Posterior vena cava (tissue), 2 donors: Measurements from ENCODE around the gene ORC4. TPM values are rescaled to one million over a fixed set of nuclear protein-coding genes. Genes with fewer than 3 reads are reported as not detected.

Source experiments
- DNase-seq: peaks from one replicate; pipeline ENCODE4 v3.0.0-alpha.2; 2020; ENCODE audit warnings: low spot score
- intact Hi-C, 2 donors: fragments of 100-400 bp; cut with DNase I; formaldehyde crosslinking; loops; one replicate each; pipeline versions ENCODE4 v1.14.1 to v1.14.2; 2022 to 2023
- long read RNA-seq, 2 donors: library from polyadenylated mRNA; unstranded; transcript quantifications; one replicate each; pipeline ENCODE4 v2.0.0, GENCODE V29; 2020 to 2021
- total RNA-seq, 2 donors: library from RNA; stranded (reverse); fragmentation: NEBNext Ultra II Directional; extraction: Animal tissue kit (Norgen Biotek cat#: 25700); gene quantifications; one replicate each; pipeline ENCODE4 v1.2.1, GENCODE V29; 2021
- donor health status: DM: yes; HTN: yes; CAD: no.
- donor health status: DM: yes; HTN: yes; CAD: no.

The ORC4 gene
- 10 to 100 TPM; 36.4 to 37.6 TPM for total RNA-seq
- long read RNA-seq, donor 1, full-length matches to known transcripts, result 5 of 8 reads
- long read RNA-seq, donor 1, partial matches to known transcripts, result 1 of 8 reads
- long read RNA-seq, donor 1, other reads (novel, unspliced or antisense), result 2 of 8 reads
- long read RNA-seq, donor 2, full-length matches to known transcripts, result 21 of 30 reads
- long read RNA-seq, donor 2, partial matches to known transcripts, result 0 of 30 reads
- long read RNA-seq, donor 2, other reads (novel, unspliced or antisense), result 9 of 30 reads

DNA sequence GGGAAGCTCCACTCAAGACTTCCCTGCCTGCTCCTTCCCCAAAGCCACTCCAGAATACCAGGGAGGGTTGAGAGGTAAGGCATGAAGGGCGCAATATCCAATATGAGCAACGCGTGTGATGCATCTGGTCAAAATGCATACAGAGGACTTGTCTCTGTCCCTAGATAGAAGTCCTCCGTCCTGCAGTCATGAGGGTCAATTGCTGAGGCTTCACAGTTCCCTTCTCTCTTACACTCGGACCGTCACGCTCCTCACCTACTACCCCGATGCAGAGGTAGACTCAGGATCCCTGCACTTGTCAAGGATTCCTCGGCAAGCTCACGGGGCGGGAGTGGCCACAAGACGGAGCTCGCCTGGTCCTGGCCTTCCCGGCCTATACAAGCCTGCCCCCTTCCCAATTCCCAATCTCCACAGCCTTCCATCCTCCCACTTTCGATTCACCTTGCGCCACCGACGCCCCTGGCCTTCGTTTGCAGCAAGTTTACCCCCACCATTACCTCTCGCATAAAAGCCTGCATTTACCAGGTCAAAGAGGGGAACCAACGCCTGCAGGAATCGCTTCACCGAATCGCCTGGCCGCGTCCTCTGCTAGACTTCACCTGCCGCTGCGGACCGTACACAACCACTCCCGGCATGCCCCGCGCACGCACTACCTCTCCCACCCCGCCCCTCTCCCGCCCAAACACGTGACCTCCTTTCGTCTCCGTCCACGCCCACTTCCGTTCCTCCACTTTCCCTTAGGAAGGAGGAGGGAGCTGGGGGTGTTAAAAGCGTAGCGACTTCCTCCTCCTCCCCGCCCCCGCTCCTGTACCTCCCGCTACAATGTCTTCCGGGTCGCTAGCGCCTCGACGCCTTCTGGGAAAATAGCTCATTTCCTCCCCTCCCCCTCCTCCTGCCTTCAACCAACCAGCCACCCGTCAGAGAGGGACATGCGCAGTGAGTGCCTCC, at the start of gene ORC4:
Gene ORC4 (minus strand): TSS at position 627 of the 948 bp plus-strand sequence. CDS start 44,779 bp downstream, outside the sequence.
- intact Hi-C loops, result no loop called here

DNA sequence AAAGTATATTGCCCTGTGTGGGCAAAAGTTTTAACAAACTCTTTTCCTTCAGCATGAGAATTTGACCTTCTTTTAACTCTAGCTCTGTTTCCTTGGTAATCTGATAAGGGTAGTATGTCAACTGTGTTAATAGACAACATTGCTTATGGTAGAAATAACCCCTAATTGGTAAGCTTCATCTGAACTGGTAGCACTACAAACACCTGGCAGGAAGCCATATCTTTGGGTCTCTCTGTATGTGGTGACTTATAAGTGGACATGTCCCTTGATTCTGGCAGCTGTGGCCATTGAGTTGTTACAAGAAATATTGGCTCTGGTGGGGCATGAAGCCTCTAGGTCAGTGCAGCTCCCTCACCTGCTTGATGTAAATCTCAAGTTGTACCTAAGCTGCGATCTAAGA, 47.3 kb upstream of the ORC4 start:
- no peak for DNase-seq

More for the DNA sequence above, at the start of gene ORC4:
- DNase-seq, result peak; percentile 99

DNA sequence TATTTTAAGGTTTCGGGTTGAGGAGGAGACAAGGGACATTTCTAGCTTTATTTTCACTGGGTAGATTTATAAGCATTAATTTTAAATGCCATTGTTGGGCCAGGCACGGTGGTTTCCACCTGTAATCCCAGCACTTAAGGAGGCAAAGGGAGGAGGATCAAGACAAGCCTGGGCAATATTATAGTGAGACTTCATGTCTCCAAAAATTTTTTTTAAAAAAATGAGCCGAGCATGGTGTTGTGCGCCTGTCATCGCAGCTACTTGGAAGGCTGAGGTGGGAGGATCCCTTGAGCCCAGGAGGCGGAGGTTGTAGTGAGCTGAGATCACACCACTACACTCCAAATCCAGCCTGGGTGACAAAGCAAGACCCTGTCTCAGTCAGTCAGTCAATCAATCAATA, 45.4 kb upstream of the ORC4 start:
- intact Hi-C loops, result no loop called here

More for the DNA sequence above, 47.3 kb upstream of the ORC4 start:
- intact Hi-C loops, result no loop called here

DNA sequence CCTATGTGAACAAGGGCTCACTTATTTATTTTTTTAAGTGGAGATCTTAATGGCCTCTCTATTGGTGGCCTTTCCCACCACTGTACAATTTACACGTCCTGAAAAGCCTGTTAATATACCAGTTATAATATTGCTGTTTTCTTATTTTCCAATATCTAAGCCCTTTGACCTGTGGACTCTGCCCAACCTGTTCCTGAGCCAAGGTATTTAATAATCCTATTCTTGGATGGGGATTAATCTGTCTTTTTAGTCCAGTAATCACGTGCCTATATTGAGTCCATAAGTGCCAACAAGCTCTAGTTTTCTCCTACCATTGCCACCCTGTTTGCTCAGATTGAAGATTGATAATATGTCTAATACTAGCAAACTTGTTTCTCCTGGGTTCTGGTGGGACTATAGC, 43.1 kb upstream of the ORC4 start:
- DNase-seq, result no peak
- intact Hi-C loops, result no loop called here

More for the DNA sequence above, 45.4 kb upstream of the ORC4 start:
- DNase-seq, result no peak

DNA sequence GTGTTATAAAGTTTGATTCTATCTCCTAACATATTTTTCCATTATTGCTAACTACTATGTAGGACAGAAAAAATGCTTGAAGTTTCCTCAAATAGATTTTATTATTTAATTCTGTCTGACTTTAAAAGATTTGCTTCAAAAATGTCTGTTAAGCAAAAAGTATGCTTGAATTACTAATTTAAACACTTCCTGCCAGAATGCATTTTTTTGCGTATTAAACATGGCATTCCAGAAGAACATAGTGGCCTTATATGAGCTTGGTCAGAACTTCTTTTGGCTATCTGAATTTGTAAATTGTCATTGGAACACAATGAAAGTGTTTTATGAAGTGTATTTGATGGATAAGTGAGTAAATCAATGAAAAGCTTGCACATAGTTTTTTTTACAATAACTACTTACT, 38.1 kb upstream of the ORC4 start:
- no peak for DNase-seq

DNA sequence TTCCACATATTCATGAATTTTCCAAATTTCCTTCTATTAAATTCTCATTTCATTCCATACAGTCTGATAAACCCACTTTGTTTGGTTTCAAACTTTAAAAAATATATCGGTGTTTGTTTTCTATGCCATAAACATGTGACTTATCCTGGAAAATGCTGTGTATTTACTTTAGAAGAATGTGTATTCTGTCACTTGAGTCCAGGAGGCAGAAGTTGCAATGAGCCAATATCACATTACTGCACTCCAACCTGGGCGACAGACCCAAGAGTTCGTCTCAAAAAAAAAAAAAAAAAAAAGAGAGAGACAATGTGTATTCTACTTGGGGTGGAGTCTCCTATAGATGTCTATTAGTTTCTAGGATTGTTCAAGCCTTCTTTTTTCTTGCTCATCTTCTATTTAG, 32.1 kb upstream of the ORC4 start:
- DNase-seq, result no peak
- intact Hi-C loops, result no loop called here

More for the DNA sequence above, 38.1 kb upstream of the ORC4 start:
- intact Hi-C loops, result no loop called here

DNA sequence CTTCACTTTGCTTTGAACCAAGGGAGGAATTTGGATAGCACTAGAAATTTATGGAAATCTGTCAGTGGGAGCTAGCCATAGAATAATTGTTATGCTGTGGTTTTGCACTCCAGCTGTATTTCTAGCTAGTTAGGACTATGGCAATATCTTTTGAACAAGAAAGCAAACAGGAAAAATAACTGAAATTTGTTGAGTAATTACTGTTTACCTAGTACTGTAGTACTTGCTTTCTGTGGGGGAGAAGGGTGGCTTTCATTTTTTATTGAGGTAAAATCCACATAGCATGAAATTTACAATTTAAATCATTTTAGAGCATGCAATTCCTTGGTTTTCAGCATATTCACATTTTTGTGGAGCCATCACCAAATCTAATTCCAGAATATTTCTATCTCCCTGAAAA, 28.7 kb upstream of the ORC4 start:
- intact Hi-C loops, result no loop called here
- no peak for DNase-seq

DNA sequence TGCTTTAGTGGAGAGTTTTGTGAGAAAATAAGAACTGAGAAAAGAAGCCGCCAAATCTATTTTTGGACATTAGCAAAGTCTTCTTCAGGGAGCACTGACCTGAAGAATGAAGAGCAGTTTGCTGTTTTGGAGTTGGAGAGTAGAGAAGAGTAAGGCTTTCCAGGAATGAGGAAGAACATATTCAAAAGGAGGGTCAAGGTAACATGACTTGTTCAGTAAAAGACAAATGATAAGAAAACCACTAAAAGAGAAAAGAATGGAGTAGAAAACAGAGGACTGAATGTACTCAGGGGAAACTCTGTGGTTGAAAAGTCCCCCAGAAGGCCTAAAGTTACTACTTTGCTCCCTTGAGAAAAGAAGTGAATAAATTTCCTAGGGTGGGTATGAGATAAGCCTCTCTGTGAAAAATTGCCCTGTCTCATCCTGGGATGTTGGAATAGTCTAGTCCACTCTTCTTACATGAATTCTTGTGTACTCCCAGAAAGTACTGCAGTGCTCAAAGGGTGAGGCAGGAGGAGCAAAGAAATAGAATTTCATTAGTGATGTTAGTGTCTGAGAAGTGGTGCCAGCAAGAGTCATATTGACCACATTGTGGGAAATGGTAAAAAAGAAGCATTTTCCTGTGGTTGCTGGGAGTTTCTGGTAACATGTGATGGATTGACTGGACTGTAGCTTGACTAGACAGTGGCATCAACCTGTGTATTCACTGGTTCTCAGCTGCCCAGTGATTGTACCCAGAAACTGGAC, 28.1 kb upstream of the ORC4 start:
- intact Hi-C loops, result no loop called here
- no peak for DNase-seq

DNA sequence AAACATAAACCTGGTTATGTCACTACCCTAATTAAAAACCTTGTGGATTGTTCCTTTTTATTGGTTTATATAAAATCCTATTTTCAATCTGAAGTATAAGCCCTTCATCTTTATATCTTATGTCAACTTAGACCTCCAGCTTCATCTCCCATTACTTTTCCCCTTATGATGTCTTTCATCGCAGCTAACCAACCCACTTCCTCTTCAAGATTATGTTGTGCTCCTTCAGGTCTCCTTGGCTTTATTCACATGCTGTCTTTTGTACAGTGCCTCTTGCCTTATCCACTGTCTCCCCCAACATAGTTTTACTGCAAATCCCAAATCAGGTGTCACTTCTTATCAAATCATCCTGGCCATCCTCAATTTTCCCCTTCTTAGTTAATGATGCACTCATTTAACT, 26.3 kb upstream of the ORC4 start:
- no peak for DNase-seq
- intact Hi-C loops, result no loop called here

DNA sequence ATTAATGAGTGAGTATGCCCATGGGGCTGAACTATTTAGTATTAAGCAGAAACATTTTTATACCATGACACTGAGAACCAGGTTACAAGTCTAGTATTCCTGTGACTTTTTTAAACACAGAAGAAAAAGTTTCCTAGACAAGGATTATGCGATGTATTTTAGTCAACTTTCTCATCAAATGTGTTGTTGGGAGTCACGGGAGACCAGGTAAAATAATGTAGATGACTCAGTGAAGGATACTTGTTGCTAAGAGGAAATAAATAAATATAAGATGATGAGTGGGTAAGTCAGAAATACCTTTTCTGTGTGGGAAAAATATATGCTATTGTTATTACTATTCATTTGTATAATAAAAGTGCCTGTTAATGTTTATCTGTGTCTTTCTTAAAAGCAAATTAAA, 23.8 kb upstream of the ORC4 start:
- intact Hi-C loops, result no loop called here
- DNase-seq, result no peak

DNA sequence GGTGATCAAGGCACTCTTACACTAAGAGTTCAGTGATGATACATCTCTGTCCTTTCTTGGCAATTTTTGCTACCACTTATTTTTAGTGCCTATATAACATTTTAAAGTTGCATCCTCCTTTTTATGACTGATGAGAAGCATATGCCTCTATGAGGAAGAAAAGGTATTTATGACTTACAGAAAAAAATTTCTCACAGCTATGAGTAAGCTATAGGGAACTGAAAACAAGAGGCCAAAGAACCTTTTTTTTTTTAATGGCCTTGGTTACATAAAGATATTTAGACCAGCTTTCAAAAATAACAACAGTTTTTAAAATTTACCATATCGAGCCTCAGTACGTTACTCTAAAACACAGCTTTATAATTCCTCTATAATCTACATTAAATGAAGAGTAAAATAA, 21.7 kb upstream of the ORC4 start:
- intact Hi-C loops, result no loop called here
- DNase-seq, result no peak

DNA sequence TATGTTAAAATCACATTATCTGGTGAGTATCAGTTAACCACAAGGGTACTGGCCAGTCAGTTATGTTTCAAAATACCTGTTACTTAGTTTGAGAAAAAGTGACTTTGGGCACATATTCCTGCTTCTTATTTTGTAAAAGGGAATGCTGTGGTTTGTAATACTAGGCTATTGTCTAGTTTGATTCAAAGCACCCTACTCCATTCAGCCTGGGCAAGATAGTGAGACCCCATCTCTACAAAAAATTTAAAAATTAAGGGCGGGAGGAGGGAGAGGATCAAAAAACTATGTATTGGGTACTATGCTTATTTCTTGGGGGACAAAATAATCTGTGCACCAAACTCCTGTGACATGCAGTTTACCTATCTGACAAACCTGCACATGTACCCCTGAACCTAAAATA, 19.2 kb upstream of the ORC4 start:
- no peak for DNase-seq
- intact Hi-C loops, result no loop called here

DNA sequence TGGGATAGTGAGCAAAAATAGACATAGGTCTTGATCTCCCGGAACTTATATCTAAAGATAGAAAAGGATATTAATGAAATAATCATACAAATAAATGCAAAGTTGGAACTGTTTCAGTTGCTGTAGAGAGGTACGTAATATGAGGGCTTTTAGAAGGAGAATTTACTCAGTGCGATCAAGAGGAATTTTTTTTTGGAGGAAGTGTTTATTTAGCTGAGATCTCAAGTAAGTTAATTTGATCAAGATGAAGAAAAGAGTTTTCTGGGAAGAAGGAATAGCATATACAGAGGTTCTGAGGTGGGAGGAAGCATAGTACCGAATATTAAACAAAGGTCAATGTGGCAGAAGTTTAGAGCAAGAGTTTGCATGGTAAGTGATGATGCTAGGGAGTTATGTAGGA, 11.7 kb upstream of the ORC4 start:
- no peak for DNase-seq
- intact Hi-C loops, result no loop called here

DNA sequence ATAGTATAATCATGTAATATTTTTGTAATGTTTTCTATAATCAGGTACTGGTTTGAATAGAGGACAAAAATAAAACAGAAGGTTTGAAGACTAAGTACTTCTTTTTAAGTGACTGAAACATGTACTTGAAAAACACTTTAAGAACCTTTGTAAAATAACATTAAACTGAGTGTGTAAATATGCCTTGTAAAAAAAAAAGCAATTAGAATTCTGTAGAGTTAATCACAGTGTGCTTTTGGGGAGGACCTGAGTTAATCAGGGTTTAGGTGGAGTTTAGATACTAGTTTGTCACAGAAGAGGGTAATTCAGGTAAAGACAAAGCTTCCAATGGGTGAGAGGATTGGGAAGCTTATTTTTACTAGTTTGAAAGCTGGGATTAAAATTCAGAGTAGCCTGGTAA, 10.6 kb upstream of the ORC4 start:
- DNase-seq, result no peak
- intact Hi-C loops, result no loop called here

DNA sequence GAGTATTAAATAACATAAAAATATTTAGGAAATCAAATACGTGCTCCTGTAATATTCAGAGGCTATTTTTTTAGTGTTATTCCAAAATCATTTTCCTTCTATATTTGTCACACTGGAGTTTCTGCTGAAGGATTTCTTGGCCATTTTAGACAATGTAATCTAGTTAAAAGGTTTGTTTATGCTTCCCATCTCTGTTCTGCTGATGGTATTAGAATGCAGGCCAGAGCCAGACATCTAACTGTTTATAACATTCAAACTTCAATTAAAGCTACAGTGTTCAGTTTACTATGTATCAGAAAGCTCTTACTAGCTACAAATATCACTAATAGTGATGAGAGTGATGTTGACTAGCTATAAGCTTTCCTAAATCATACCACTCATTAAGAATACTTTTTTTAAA, 8.2 kb upstream of the ORC4 start:
- intact Hi-C loops, result no loop called here
- DNase-seq, result no peak

DNA sequence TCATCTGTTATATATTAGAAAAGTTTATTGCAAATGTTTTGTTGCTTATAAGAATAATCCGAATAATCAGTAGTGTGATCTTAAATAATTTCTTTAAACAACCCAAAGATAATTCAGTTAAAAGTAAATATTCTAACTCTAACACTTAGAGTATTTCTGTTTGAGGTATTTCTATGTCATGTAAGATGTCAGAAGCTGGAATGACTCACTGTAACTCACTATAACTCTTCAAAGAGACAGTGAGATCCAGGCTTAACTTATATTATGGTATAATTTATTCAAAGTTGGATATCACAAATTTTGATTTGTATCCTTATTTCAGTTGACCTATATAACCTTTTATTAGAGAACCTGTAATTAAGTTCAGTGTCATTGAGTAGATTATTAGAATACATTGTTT, 7.3 kb upstream of the ORC4 start:
- intact Hi-C loops, result no loop called here
- DNase-seq, result no peak

DNA sequence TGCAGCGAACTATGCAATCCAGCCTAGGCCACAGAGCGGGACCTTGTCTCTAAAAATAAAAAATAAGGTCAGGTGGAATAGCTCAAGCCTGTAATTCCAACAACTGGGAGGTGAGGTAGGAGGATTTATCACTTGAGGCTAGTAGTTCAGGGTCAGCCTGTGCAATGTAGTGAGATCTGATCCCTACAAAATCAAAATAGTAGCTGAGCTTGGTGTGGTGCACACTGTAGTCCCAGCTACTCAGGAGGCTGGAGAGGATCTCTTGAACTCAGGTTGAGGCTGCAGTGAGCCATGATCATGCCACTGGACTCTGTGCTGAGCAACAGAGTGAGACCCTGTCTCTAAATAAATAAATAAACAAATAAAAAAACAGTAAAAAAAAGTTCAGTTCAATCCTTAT, 6.0 kb upstream of the ORC4 start:
- no peak for DNase-seq
- intact Hi-C loops, result no loop called here

DNA sequence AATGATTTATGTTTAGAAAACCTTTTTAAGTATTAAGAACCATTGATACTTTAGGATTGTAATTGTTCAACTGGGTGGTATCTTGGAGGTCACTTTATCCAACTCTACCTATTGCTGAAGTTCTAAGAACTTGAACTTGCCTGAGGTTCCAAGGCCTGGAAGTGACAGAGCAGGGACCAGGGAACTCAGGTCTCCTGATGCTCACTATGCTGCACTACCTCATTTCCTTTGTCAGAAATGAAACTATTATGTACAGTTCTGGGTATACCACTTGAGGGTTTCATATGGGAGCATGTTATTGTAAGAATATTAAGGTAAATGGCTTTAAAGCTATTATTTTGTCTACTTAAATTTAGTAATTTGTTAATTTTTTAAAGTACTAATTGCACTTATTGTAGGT, 3.3 kb upstream of the ORC4 start:
- intact Hi-C loops, result no loop called here
- DNase-seq, result no peak

DNA sequence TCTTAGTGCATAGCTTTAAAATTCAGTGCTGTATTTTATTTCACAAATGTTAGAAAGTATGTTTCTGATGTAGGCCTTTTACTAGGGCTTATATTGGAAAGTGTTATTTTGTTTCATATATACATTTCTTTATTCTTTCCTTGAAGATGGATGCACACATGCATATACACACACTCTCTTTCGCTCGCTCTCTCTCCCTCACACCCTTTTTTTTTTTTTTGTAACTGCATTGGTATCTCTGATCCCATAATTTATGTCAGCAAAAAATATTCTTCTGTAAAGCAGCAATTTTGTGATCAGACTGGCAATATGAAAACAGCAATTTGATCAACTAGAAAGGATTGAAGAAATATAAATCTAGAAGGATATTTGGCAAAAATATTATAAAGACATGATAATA, 2.3 kb upstream of the ORC4 start:
- no peak for DNase-seq
- intact Hi-C loops, result no loop called here

DNA sequence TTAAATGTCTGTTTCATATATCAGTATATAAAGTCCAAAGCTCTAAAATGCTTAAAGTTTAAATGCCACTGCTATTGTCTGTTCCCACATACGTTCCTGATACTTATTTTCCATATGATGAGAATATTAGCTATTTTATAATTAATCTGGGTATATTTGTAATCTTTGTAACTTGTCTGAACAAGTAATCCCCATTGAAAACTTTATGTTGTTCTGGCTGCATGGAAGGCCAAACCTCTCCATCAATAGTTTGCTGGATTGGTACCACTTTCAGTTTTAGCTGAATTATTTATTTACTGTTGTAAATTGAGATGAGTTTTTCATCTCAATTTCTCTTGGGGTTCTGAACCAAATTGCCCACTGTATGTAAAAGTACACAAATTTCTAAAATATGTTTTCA, 1.8 kb upstream of the ORC4 start:
- DNase-seq, result no peak
- intact Hi-C loops, result no loop called here
